ENCODE data around the gene GALNT13.

GRCh38 chr2:154259030-154259429 is 387.3 kb downstream of the GALNT13 start:
- TF ChIP-seq CTCF (IDR thresholded peaks at IDR 0.05) (no peak), ZFX (IDR thresholded peaks at IDR 0.05; ENCODE audit: borderline replicate concordance) (no peak)
